Calu3 (cell line): ENCODE results near the gene CIBAR2. TPM values are rescaled to one million over a fixed set of nuclear protein-coding genes. Genes with fewer than 3 reads are reported as not detected.

Experiments used
- BruUV-seq: library from RNA; stranded (reverse); fragments of 400-500 nt; replicated peaks from 2 replicates; lab custom pipeline; 2021; lab: Mats Ljungman, UMichigan
- CTCF ChIA-PET: fragments of 300-600 bp; sonication (Branson Sonifier 250); formaldehyde crosslinking; loops from one replicate; lab custom pipeline; 2022; ENCODE audit warnings: antibody characterized with exemption; lab: Charles Lee
- DNase-seq: peaks from one replicate; pipeline ENCODE4 v3.0.0; 2022
- H3K27ac Mint-ChIP-seq: one replicate; pipeline ENCODE4 v1.8.0; 2022; ENCODE audit warnings: mixed read lengths; ENCODE audit not compliant: unreplicated experiment
- H3K27me3 Mint-ChIP-seq: one replicate; pipeline ENCODE4 v1.8.0; 2022; ENCODE audit warnings: mixed read lengths; ENCODE audit not compliant: unreplicated experiment
- H3K36me3 Mint-ChIP-seq: one replicate; pipeline ENCODE4 v1.8.0; 2022; ENCODE audit warnings: mild to moderate bottlenecking, moderate library complexity, mixed read lengths; ENCODE audit not compliant: insufficient read depth, unreplicated experiment
- H3K4me1 Mint-ChIP-seq: one replicate; pipeline ENCODE4 v1.8.0; 2022; ENCODE audit warnings: mild to moderate bottlenecking, low read depth, mixed read lengths; ENCODE audit not compliant: unreplicated experiment
- H3K4me3 Mint-ChIP-seq: one replicate; pipeline ENCODE4 v1.8.0; 2022; ENCODE audit warnings: mild to moderate bottlenecking, low read depth, moderate library complexity, mixed read lengths; ENCODE audit not compliant: unreplicated experiment
- H3K9me3 Mint-ChIP-seq: one replicate; pipeline ENCODE4 v1.8.0; 2022; ENCODE audit warnings: low read depth, mixed read lengths; ENCODE audit not compliant: unreplicated experiment
- intact Hi-C: fragments of 100-400 bp; cut with micrococcal nuclease; formaldehyde crosslinking; loops from one replicate; pipeline ENCODE4 v1.10.0; 2022; ENCODE audit not compliant: unreplicated experiment
- total RNA-seq: library from RNA; stranded (reverse); gene quantifications from 2 replicates; pipeline ENCODE4 v1.2.3, GENCODE V29; 2022
- TF ChIP-seq, protein P1 (sequence below): fragments of 200-600 bp; IDR thresholded peaks from one replicate; pipeline ENCODE4 v1.8.0; 2022; ENCODE audit warnings: antibody characterized with exemption; ENCODE audit not compliant: unreplicated experiment

Gene CIBAR2
- total RNA-seq, 1 experiment from 2014 or later: not detected

DNA sequence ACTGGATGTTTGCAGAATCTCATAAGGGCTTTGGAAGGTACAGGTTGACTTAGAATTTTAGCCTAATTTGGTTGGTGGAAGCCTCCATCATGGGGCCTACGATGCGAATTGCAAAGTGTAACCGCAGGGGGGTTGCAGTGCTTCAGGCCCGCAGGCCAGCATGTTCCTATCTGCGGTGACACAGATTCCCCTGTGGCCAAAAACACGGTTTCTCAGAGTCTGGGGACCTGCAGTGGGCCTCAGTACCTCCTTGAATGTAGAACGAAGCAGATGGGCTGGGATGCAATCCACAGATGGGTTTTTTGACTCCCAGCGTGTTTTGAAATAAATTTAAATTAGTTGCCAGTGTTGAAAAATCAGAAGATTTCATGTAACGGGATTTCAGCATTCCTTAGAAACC is 49.9 kb downstream of the CIBAR2 start:
- Mint-ChIP-seq H3K9me3 (no peaks in the 10 kb centered on the region), H3K27me3 (no peaks in the 10 kb centered on the region), H3K4me1 (peaks cover 7% of the 10 kb centered on the region), H3K36me3 (no peaks in the 10 kb centered on the region), H3K27ac (no peak overlapping the region), H3K4me3 (no peak overlapping the region)
- TF ChIP-seq, protein P1, sequence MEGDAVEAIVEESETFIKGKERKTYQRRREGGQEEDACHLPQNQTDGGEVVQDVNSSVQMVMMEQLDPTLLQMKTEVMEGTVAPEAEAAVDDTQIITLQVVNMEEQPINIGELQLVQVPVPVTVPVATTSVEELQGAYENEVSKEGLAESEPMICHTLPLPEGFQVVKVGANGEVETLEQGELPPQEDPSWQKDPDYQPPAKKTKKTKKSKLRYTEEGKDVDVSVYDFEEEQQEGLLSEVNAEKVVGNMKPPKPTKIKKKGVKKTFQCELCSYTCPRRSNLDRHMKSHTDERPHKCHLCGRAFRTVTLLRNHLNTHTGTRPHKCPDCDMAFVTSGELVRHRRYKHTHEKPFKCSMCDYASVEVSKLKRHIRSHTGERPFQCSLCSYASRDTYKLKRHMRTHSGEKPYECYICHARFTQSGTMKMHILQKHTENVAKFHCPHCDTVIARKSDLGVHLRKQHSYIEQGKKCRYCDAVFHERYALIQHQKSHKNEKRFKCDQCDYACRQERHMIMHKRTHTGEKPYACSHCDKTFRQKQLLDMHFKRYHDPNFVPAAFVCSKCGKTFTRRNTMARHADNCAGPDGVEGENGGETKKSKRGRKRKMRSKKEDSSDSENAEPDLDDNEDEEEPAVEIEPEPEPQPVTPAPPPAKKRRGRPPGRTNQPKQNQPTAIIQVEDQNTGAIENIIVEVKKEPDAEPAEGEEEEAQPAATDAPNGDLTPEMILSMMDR: no peak
- no TSS peak for BruUV-seq
- DNase-seq: no peak
- intact Hi-C loops: no loop called here
- CTCF ChIA-PET: interaction anchor here (1.0 to 2.1 kb wide), 2 partner anchors 15 to 24 kb away, joined by 3 to 5 read pairs; no protein-coding TSS in a partner anchor

DNA sequence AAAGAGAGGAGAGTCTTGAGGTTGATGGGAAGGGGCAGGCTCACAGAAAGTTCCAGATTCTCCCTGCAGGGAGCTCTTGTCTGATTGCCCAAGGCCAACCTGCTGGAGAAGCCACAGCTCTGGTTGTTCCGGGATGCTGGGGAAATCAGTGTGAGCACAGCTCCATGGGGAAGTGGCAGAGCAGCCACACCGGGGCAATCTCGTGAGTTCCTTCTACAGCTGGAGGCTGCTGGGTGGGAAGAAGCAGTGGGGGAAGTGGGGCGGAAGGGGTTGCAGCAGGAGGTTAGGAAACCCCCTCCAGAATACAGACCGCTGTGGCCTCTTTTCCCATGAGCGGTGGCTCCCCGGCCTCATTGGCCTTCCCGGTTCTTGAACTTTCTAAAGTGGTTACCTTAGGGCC is 50.7 kb downstream of the CIBAR2 start:
- TF ChIP-seq, protein P1: no peak
- Mint-ChIP-seq H3K4me3 (no peak overlapping the region), H3K27me3 (no peaks in the 10 kb centered on the region), H3K36me3 (no peaks in the 10 kb centered on the region), H3K4me1 (peaks cover 15% of the 10 kb centered on the region), H3K27ac (no peak overlapping the region), H3K9me3 (no peaks in the 10 kb centered on the region)
- intact Hi-C loops: no loop called here
- no TSS peak for BruUV-seq
- CTCF ChIA-PET: interaction anchor here (0.9 to 2.1 kb wide), 3 partner anchors 14 to 67 kb away, joined by 3 to 5 read pairs (median 3); no protein-coding TSS in a partner anchor
- DNase-seq: no peak

DNA sequence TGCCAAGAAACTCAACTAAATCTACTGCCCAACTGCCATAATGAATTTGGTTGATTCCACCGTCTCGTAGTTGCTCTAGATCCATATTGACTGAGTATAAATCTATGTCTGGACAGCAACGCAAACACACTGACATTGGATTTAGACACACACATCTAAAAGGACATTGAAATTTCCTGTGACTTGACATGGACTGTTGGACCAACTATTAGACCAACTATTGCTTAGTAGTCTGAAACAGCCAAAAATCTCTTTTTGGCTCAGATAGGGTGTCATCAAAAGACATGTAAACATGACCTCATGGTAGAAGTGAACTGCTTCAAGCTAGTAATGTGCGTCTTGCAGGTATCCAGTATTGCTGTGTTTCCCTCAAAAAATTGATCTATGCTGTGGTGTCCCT is 53.4 kb downstream of the CIBAR2 start:
- Mint-ChIP-seq H3K27me3 (no peaks in the 10 kb centered on the region), H3K4me1 (peaks cover 15% of the 10 kb centered on the region), H3K27ac (no peak overlapping the region), H3K4me3 (no peak overlapping the region), H3K9me3 (no peaks in the 10 kb centered on the region), H3K36me3 (no peaks in the 10 kb centered on the region)
- intact Hi-C loops: no loop called here
- BruUV-seq: no TSS peak
- DNase-seq: no peak
- CTCF ChIA-PET: no interaction called here
- TF ChIP-seq, protein P1: no peak

DNA sequence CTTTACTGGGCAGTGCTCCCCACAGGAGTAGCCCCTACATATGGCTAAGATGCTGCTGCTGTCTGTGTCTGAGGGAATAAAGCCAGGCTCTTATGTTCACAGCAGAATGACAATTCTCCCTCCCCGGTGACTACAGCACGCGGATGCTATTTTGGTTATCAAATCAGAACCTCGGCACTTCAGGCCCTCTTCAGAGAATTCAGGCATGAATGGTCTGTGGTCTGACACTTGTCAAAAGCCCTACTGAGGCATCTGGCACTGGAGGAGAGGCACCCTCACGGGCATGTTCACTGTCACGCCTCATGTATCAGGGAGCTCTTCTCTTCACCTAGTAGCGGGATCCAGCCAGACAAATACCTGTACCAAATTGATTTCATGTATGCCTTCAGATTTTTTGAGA is 54.3 kb downstream of the CIBAR2 start:
- TF ChIP-seq, protein P1: no peak
- CTCF ChIA-PET: interaction anchor here (1.0 to 1.8 kb wide), 2 partner anchors 29 to 63 kb away, joined by 5 to 6 read pairs; no protein-coding TSS in a partner anchor
- intact Hi-C loops: no loop called here

More for the DNA sequence above, 54.3 kb downstream of the CIBAR2 start:
- DNase-seq: no peak
- no peaks in the 10 kb centered on the region for H3K36me3 Mint-ChIP-seq
- H3K4me1 Mint-ChIP-seq: peaks cover 15% of the 10 kb centered on the region
- no peak overlapping the region for H3K27ac Mint-ChIP-seq
- H3K9me3 Mint-ChIP-seq: no peaks in the 10 kb centered on the region
- H3K27me3 Mint-ChIP-seq: no peaks in the 10 kb centered on the region
- no TSS peak for BruUV-seq
- no peak overlapping the region for H3K4me3 Mint-ChIP-seq
